ENCODE data around the gene BAD.

GRCh38 chr11:64223001-64223651 is 61.3 kb downstream of the BAD start:
- no peak for TF ChIP-seq CTCF (IDR thresholded peaks at IDR 0.05)
- TF ChIP-seq EZH2 (IDR thresholded peaks at IDR 0.05; ENCODE audit: borderline replicate concordance, insufficient read depth, low read depth, low read length, poor library complexity, severe bottlenecking) = no peak

Data from B cell (primary cell).